ENCODE data around the gene MRPL11.
A peak's percentile ranks its signal among the peaks of the same experiment; 100 is the strongest.

The MRPL11 gene

GRCh38 chr11:66388780-66389386 is 49.8 kb downstream of the MRPL11 start:
- peak; percentile 64 for DNase-seq (ENCODE audit: low read depth)

- peak; percentile 76 for DNase-seq (ENCODE audit: low read depth)
These were observed 52.2 kb downstream of the MRPL11 start for GRCh38 chr11:66386171-66387069.
